Keratinocyte (primary cell): ENCODE measurements around the gene ZP2. TPM values are rescaled to one million over a fixed set of nuclear protein-coding genes. Genes with fewer than 3 reads are reported as not detected.

Source experiments
- DNase-seq: peaks from one replicate; pipeline ENCODE4 v3.0.0-alpha.2; 2011; ENCODE audit warnings: low read depth, missing footprints, low spot score
- FAIRE-seq: peaks from 2 replicates; lab custom pipeline; 2011; peaks lifted over from hg19 to GRCh38; lab: Jason Lieb, UNC
- H2AFZ ChIP-seq: 2 replicates; pipeline ENCODE4 v1.6.0; 2012; ENCODE audit warnings: low read length, control low read depth, inconsistent platforms; ENCODE audit not compliant: control insufficient read depth
- H3K27ac ChIP-seq: 2 replicates; pipeline ENCODE4 v1.5.1; 2011; ENCODE audit warnings: low read length; ENCODE audit not compliant: control insufficient read depth, insufficient read depth
- H3K27me3 ChIP-seq: 3 replicates; pipeline ENCODE4 v1.6.0; 2011; ENCODE audit warnings: low read length; ENCODE audit not compliant: control insufficient read depth, insufficient read depth; ENCODE audit errors: extremely low read depth
- H3K36me3 ChIP-seq, 2 experiments: 2 replicates in 1 of 2; 3 replicates in 1 of 2; pipeline ENCODE4 v1.5.1; 2011; ENCODE audit warnings: low read length in 2 of 2, mild to moderate bottlenecking in 1 of 2; ENCODE audit not compliant: control insufficient read depth in 2 of 2, insufficient read depth in 2 of 2; ENCODE audit errors: extremely low read depth in 1 of 2
- H3K4me1 ChIP-seq: 3 replicates; pipeline ENCODE4 v1.5.1; 2011; ENCODE audit warnings: low read length; ENCODE audit not compliant: control insufficient read depth, insufficient read depth; ENCODE audit errors: extremely low read depth
- H3K4me2 ChIP-seq: 3 replicates; pipeline ENCODE4 v1.6.0; 2011; ENCODE audit warnings: low read depth, low read length; ENCODE audit not compliant: control insufficient read depth, insufficient read depth; ENCODE audit errors: extremely low read depth
- H3K4me3 ChIP-seq, 3 experiments: fragments of 200-600 bp in 1 of 3; sonication (generic) in 1 of 3; 2 replicates in 2 of 3; 3 replicates in 1 of 3; pipeline ENCODE4 v1.5.1; 2011 to 2016; ENCODE audit warnings: low read length in 3 of 3, mild to moderate bottlenecking in 3 of 3, control low read depth in 2 of 3, inconsistent platforms in 1 of 3, low read depth in 1 of 3, mixed read lengths in 1 of 3, mixed run types in 1 of 3, moderate library complexity in 1 of 3; ENCODE audit not compliant: control insufficient read depth in 2 of 3, insufficient read depth in 2 of 3; ENCODE audit errors: extremely low read depth in 1 of 3
- H3K79me2 ChIP-seq: 2 replicates; pipeline ENCODE4 v1.6.0; 2012; ENCODE audit warnings: low read length; ENCODE audit not compliant: control insufficient read depth, insufficient read depth
- H3K9ac ChIP-seq: 3 replicates; pipeline ENCODE4 v1.6.0; 2011; ENCODE audit warnings: low read length; ENCODE audit not compliant: control insufficient read depth, insufficient read depth; ENCODE audit errors: extremely low read depth
- H3K9me1 ChIP-seq: 3 replicates; pipeline ENCODE4 v1.6.0; 2011; ENCODE audit warnings: low read length; ENCODE audit not compliant: control insufficient read depth, insufficient read depth; ENCODE audit errors: extremely low read depth
- H3K9me3 ChIP-seq: 2 replicates; pipeline ENCODE4 v1.5.1; 2012; ENCODE audit warnings: low read depth, low read length; ENCODE audit not compliant: control insufficient read depth
- H4K20me1 ChIP-seq: 3 replicates; pipeline ENCODE4 v1.6.0; 2011; ENCODE audit warnings: low read length; ENCODE audit not compliant: control insufficient read depth, insufficient read depth; ENCODE audit errors: extremely low read depth
- EZH2 ChIP-seq: IDR thresholded peaks from one replicate; pipeline ENCODE4 v1.6.1; 2012; ENCODE audit warnings: inconsistent platforms, mild to moderate bottlenecking, low read length, moderate library complexity
- dilution Hi-C: fragments of 300-500 bp; cut with MboI; formaldehyde crosslinking; loops from one replicate; pipeline ENCODE4 v1.7.0; 2020; ENCODE audit warnings: low sequenced_read_pairs; ENCODE audit not compliant: extremely low pct_ligation_motif_present
- polyA plus RNA-seq, 5 experiments: library from polyadenylated mRNA; depleted of rRNA in 3 of 5; stranded (reverse) in 3 of 5; stranded (forward) in 1 of 5; unstranded in 1 of 5; fragments of >200 nt; gene quantifications; 1 replicate in 1 of 5; 2 replicates in 3 of 5; 3 replicates in 1 of 5; pipeline versions ENCODE4 v1.2.1 to v1.2.3, GENCODE V29; 2011 to 2012; ENCODE audit warnings: missing spikeins in 2 of 5, low read depth in 1 of 5, low replicate concordance in 1 of 5
- TF ChIP-seq, protein P1 (sequence below), 3 experiments: IDR thresholded peaks in 1 of 3; conservative IDR thresholded peaks in 1 of 3; optimal IDR thresholded peaks in 1 of 3; 2 replicates in 2 of 3; 3 replicates in 1 of 3; pipeline versions ENCODE3 to v1.5.1; 2011; ENCODE audit warnings: low read length in 3 of 3, mild to moderate bottlenecking in 3 of 3, moderate library complexity in 2 of 3, control low read depth in 1 of 3, inconsistent platforms in 1 of 3; ENCODE audit not compliant: insufficient read depth in 2 of 3; ENCODE audit errors: extremely low read depth in 1 of 3

Gene ZP2
- polyA plus RNA-seq, 1 donor (not counting 4 experiments of a cell fraction or from before 2014, with no cell fraction given) = not detected

- Histone ChIP-seq H2AFZ (peak within 1 kb of the TSS; percentile 99), H3K36me3 (peaks cover 0 to 18% of the 10 kb centered on the region in 2 experiments), H3K9me3 (no peaks in the 10 kb centered on the region), H3K4me1 (peaks cover 26% of the 10 kb centered on the region), H4K20me1 (no peaks in the 10 kb centered on the region), H3K9me1 (no peaks in the 10 kb centered on the region), H3K27ac (peak within 1 kb of the TSS; percentile 84), H3K4me2 (peak within 1 kb of the TSS; percentile 98), H3K4me3 (peak within 1 kb of the TSS; percentile 89 to 96 (median 90)), H3K9ac (peak within 1 kb of the TSS; percentile 86), H3K27me3 (no peaks in the 10 kb centered on the region), H3K79me2 (peaks cover 29% of the 10 kb centered on the region)
- no peak for TF ChIP-seq EZH2
- TF ChIP-seq, protein P1, sequence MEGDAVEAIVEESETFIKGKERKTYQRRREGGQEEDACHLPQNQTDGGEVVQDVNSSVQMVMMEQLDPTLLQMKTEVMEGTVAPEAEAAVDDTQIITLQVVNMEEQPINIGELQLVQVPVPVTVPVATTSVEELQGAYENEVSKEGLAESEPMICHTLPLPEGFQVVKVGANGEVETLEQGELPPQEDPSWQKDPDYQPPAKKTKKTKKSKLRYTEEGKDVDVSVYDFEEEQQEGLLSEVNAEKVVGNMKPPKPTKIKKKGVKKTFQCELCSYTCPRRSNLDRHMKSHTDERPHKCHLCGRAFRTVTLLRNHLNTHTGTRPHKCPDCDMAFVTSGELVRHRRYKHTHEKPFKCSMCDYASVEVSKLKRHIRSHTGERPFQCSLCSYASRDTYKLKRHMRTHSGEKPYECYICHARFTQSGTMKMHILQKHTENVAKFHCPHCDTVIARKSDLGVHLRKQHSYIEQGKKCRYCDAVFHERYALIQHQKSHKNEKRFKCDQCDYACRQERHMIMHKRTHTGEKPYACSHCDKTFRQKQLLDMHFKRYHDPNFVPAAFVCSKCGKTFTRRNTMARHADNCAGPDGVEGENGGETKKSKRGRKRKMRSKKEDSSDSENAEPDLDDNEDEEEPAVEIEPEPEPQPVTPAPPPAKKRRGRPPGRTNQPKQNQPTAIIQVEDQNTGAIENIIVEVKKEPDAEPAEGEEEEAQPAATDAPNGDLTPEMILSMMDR (optimal IDR thresholded peaks at IDR 0.05 in 1 of 3, IDR thresholded peaks at IDR 0.05 in 1 of 3, conservative IDR thresholded peaks at IDR 0.05 in 1 of 3; ENCODE audit: extremely low read depth in 1 of 3, insufficient read depth in 2 of 3, low read length in 3 of 3) = peak in 1 of 3 experiments; percentile 9
- DNase-seq (no peak), FAIRE-seq (no peak)
- dilution Hi-C loops = no loop called here
Measured at GRCh38 chr16:21158208-21159110, 52.9 kb downstream of the ZP2 start, which contains the start of gene LDAF1. Gene LDAF1, plus strand, starts transcription at chr16:21158674. Its CDS starts 2,509 bp downstream, at chr16:21161183.

DNA sequence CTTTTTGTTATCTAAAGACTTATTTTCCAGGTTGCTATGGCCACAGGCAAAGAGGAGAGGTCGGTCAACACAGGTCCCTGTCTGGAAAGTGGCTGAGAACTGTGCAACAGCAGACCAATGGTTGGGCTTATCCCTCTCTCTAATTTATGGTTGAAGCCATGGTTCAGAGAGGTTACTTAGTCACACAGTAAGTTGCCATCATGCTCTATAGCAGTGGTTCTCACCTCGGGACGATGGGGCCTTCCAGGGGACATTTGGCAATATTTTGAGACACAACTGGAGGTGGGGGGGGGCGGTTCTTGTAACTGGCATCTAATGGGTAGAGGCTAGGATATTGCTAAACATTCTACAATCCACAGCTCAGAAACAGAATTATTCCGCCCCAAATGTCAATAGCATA is 53.7 kb downstream of the ZP2 start:
- peaks cover 25% of the 10 kb centered on the region for H3K79me2 ChIP-seq
- no peak for FAIRE-seq

More for the DNA sequence above, 53.7 kb downstream of the ZP2 start:
- Histone ChIP-seq H3K9me3 (no peaks in the 10 kb centered on the region), H3K36me3 (peaks cover 0 to 10% of the 10 kb centered on the region in 2 experiments), H2AFZ (no peak overlapping the region), H3K4me2 (peak overlapping the region; percentile 98), H3K27me3 (no peaks in the 10 kb centered on the region), H3K4me1 (peaks cover 26% of the 10 kb centered on the region), H3K9ac (peak overlapping the region; percentile 86), H4K20me1 (no peaks in the 10 kb centered on the region), H3K9me1 (no peaks in the 10 kb centered on the region), H3K4me3 (no peak overlapping the region), H3K27ac (peak overlapping the region; percentile 84)
- no peak for DNase-seq
- dilution Hi-C loops = no loop called here
- no peak for TF ChIP-seq EZH2
- TF ChIP-seq, protein P1 (optimal IDR thresholded peaks at IDR 0.05 in 1 of 3, IDR thresholded peaks at IDR 0.05 in 1 of 3, conservative IDR thresholded peaks at IDR 0.05 in 1 of 3; ENCODE audit: extremely low read depth in 1 of 3, insufficient read depth in 2 of 3, low read length in 3 of 3) = no peak
